ENCODE data around the gene NCKIPSD.
"Not testable (repeated sequence)": the region's sequence is repeated elsewhere in the genome, so short reads cannot be mapped to it uniquely, and the experiment has no call there.

NCKIPSD gene

DNA sequence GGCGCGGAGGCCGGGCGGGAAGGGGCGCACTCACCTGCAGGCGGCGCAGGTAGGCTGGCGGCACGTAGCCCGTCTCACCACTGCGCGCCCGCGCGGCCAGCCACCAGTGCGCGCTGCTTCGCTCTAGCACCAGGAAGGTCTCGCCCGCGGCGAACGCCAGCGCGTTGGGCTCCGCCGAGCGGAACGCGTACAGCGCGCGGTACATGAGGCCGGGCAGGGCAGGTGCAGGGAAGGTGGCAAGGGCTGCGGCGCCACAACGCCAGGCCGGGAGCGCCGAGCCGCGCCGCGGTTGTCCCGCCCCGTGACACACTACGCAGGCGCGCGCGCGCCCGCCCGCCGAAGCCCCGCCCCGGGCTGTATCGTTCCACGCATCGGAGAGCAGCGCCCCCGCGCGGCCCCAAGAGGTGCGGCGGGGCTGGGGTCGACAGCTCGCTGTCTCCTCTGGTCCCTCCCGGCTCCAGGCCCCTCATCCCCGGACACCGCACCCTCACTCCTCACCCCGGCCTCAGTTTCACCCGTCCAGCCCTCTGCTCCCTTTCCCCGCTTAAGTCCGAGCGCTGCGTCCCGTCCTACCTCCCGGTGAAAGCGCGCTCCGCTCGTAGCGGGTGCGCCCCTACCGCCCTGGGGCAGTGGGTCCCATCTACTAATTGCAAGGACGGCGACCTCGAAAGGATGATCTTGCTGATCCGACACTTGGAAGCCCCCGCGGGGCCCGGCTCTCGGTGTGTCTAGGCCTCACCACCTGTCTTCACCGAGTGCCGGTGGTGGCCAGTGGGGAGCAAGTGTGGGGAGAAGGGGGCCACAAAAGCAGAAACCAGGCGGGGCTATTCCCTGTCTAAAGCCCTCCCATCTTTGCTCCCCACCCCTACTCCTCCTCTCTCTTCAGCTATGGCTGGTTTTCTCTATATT is at the start of gene NCKIPSD:
Gene NCKIPSD, minus strand, starts transcription at position 313 of the 909 bp plus-strand sequence. Its CDS starts 108 bp downstream, at position 205.
- peak; percentile 94 for DNase-seq

DNA sequence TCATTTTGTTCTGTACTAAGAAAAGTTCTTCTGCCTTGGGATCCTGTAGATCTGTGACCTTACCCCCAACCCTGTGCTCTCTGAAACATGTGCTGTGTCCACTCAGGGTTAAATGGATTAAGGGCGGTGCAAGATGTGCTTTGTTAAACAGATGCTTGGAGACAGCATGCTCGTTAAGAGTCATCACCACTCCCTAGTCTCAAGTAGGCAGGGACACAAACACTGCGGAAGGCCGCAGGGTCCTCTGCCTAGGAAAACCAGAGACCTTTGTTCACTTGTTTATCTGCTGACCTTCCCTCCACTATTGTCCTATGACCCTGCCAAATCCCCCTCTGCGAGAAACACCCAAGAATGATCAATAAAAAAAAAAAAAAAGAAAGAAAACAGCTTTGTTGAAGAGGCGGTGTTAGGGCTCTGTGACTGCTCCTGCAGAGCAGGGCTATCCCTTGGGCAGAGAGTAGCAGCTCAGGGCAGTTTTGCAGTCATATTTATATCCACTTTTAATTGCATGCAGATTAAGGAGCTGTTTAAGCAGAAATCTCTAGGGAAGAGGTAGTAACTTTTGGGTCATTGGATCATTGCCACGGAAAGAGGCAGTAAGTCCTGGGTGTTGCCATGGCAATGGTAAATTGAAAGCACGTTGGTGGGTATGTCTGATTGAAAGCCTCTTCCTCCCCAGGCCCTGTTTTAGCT is 49.5 kb upstream of the NCKIPSD start:
- DNase-seq = not testable (repeated sequence)

DNA sequence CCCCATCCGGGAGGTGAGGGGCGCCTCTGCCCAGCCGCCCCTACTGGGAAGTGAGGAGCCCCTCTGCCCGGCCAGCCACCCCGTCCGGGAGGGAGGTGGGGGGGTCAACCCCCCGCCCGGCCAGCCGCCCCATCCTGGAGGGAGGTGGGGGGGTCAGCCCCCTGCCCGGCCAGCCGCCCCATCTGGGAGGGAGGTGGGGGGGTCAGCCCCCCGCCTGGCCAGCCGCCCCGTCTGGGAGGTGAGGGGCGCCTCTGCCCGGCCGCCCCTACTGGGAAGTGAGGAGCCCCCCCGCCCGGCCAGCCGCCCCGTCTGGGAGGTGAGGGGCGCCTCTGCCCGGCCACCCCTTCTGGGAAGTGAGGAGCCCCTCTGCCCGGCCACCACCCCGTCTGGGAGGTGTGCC is 48.8 kb upstream of the NCKIPSD start:
- DNase-seq = not testable (repeated sequence)

DNA sequence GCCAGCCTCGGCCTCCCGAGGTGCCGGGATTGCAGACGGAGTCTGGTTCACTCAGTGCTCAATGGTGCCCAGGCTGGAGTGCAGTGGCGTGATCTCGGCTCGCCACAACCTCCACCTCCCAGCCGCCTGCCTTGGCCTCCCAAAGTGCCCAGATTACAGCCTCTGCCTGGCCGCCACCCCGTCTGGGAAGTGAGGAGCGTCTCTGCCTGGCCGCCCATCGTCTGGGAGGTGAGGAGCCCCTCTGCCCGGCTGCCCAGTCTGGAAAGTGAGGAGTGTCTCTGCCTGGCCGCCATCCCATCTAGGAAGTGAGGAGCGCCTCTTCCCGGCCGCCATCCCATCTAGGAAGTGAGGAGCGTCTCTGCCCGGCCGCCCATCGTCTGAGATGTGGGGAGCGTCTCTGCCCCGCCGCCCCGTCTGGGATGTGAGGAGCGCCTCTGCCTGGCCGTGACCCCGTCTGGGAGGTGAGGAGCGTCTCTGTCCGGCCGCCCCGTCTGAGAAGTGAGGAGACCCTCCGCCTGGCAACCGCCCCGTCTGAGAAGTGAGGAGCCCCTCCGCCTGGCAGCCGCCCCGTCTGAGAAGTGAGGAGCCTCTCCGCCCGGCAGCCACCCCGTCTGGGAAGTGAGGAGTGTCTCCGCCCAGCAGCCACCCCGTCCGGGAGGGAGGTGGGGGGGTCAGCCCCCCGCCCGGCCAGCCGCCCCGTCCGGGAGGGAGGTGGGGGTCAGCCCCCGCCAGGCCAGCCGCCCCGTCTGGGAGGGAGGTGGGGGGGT is 48.2 kb upstream of the NCKIPSD start:
- not testable (repeated sequence) for DNase-seq

DNA sequence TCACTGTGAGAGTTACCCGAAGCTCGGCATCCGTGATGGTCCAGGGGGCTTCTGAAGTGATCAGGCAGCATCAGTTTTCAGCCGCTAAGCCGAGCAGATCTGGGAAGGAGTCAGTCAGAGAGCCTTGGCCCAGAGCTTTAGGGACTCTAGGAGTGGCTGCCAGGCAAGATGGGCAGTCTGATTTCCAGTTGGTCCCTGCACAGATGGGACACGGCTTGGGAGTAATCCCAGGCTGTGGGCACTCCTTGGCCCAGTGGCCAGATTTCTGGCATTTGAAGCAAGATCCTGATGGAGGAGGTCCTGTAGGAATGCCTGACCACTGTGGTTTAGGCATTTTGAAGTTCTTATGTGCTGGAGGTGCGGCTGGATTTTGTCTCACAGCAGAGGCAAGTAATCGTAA is 41.8 kb upstream of the NCKIPSD start:
- no peak for DNase-seq

DNA sequence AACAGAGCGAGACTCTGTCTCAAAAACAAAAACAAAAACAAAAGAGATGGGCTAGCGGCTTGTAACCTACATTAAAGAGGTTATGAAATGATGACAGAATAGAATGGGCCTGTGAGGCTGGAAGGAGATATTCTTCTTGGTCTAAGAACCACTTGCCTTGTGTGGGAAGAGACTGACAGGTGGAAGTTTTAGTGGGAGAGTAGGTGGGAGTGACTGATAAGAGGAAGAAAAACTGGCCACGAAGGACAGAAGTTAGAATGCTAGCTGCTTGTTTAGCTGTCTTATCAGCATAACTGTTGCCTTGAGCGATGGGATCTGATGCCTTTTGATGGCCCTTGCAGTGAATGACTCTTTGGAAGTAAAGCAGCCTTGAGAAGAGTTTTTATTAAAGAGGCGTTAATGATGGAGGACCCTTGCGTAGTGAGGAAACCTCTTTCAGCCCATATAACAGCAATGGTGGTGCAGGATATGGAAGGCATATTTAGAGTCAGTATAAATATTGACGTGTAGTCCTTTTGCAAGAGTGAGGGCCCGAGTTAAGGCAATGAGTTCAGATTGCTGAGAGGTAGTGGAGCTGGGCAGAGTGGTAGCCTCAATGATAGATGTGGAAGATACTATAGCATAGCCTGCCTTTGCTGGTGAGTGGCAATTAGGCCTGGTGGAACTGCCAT is 39.6 kb upstream of the NCKIPSD start:
- DNase-seq = not testable (repeated sequence)

DNA sequence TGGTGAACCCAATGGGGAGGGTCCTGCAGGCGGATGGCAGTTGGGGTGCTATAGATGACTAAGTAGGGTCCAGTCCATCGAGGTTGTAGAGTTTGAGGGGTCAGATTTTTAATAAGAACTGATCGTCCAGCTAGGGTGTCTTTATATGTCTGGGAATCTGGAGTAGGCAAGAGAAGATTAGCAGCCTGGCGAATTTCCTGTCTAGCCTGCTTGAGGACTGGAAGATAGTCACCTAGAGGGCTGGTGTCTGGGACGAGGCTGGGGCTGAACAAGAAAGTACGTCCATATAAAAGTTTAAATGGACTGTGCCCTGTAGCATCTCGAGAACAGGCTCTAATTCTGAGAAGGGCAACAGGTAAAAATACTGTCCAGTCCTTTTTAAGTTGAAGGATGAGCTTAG is 38.0 kb upstream of the NCKIPSD start:
- DNase-seq = no peak

DNA sequence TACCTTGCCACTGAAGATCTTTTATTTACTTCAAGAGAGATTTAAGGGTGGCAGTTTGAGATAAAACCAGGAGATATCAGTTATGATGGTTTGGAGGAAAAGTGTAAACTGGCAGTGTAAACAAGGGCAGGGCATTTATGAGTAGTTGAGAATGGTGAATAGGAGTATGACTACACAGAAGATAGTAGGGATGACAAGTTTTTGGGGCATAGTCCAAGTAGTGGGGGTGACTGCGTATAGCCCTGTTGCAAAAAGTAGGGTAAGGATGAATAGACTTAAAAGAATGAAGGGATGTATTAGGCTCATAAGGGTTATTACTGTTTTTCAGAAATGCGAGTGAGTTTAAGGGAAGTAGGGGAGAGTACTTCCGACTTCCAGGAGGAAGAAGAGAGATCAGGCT is 37.6 kb upstream of the NCKIPSD start:
- not testable (repeated sequence) for DNase-seq

DNA sequence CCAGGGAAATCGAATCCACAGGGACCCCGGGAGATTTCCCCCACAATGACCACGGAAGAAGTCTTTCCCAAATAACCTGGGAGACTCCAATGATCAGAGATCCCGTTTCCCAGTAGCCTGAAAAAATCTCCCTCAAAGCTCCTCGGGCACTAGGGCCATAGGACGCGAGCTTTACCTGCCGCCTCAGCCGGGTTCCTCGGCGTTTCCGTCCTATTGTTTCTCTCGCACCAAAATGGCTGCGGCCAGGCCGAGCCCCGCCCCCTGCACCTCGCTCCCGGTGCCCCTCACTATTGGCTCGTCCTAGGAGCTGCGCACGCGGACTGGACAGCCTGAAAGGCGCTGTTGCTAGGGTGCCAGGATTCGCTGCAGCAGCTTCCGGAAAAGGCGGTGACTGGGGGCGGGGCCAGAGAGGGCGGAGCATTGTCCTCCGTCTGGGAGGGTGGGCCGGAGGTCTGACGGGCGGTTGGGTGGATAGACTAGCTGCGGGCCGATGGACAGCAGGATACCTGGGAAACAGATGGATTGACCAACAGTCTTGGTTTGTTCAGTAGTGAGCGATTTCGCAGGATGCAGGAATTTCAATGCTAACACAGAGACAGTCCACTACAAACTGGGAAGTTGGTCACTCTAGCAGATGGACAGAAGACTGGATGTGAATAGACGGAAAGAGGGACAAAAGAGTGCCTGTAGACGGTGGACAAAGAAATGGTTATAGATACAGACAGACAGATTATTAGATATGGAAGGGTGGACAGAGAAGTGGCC is 31.4 kb upstream of the NCKIPSD start, which contains the start of gene IP6K2:
Gene IP6K2, minus strand, starts transcription at position 240 of the 765 bp plus-strand sequence. CDS start 21,930 bp downstream, outside the sequence.
- DNase-seq = peak; percentile 99

DNA sequence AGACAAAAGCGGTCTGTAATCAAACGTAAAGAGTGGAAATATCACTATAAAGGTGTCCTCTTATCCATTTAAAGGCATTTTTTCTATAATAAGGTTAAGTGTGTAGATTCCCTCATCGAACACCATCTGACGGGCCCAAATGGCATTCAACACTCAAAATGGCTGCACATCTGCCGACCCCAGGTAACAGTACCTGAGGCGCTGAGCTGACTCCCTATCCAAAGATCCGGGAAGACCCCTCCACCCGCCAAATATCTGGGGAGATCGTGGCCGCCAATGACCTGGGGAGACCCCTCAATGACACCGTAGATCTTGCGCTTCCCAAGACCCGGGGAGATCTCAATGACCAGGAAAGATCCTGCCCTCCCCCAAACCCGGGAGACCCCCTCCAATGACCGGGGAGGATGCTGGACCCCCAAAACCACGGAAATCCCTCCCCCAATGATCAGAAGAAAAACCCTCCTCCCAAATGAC is 30.8 kb upstream of the NCKIPSD start:
- peak; percentile 43 for DNase-seq

DNA sequence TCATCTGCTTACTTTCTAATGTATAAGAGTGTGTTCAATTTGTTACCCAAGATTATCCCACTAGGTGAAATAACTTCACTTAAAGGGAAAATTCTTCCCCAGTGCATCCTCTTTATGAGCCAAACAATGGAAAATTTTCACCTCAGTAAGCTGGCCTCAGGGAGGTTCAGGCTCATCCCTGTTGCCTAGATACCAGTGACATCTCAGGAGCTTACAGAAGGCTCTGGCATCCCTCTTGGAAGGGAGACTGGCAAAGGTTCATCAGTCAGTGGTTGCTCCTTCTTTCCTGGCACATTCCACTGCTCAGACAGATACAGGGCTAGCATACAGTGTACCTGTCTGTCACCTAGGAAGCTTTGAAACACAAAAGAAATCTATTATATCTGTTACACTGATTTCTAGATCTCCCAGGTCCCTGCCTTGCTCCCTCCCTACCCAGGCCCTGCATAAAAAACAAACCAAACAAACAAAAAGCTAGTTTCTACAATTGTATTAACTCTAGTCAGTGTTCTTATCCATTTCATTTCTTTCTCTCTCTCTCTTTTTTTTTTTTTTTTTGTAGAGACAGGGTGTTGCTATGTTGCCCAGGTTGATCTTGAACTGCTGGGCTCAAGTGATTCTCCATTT is 29.6 kb upstream of the NCKIPSD start:
- DNase-seq = no peak

DNA sequence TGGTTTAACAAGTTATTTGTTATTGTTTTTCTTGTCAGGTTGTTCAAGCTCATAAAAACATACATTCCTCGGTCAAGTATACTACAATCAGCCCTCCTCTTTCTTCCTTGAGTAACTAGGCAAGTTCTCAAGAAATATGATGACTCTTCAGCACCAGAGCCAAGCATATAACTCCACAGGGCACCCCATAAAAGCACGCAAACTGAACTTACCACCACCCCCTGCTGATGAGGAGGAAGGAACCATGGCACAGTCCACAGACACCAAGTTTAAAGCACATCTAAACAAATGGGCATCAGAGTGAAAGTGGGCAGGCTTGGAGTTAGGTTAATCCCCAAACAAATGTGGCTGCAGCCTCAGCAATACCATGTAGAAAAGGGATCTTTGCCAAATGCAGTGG is 26.0 kb upstream of the NCKIPSD start:
- DNase-seq = no peak

DNA sequence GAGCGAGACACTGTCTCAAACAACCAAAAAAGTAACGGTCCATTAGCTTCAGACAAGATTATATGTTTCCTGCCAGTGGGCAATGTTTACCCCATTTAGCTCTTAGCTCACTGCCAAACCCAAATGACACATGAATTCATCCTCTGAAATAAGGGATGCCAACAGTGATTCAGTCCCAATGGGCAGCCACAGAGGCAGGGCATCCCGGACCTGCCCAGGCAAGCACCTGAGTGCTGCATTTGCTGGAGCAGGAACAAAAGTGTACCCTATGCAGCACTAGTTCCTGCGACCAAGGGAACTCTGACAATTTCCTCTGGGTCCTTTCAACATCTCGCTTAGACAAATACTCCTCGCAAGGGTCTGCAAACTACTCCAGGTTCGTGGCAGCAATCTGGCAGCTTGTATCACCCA is 23.3 kb upstream of the NCKIPSD start:
- no peak for DNase-seq

DNA sequence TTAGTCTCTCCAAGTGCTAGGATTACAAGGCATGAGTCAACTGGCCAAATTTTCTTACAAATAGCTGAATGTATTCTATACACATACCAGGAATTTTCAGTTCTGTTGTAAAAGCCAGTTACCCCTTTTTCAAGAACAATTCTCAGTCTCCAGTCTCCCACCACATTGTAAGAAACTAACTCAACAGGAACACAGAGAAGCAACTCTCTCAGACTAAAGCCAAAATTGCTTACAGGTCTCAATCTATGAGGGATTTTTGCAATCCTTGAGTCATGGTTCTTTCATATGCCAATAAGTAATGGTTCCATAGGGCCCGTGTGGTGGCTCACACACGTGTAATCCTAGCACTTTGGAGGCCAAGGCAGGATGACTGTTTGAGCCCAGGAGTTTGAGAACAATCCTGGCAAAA is 22.8 kb upstream of the NCKIPSD start:
- DNase-seq = no peak

DNA sequence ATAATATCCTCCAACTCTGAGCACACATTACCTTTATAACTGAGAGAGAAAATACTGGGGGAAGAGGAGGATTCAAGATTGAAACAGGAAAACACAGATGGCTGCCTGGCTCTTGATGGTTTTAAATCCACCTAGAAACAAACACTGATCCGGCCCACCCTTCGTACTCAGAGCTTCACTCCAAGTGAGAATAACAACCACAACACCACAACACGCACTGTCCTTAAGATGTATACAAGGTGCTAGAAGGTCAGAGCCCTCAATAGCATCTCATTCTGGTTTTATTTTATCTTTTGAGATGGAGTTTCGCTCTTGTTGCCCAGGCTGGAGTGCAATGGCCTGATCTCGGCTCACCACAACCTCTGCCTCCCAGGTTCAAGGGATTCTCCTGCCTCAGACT is 21.4 kb upstream of the NCKIPSD start:
- DNase-seq = no peak

DNA sequence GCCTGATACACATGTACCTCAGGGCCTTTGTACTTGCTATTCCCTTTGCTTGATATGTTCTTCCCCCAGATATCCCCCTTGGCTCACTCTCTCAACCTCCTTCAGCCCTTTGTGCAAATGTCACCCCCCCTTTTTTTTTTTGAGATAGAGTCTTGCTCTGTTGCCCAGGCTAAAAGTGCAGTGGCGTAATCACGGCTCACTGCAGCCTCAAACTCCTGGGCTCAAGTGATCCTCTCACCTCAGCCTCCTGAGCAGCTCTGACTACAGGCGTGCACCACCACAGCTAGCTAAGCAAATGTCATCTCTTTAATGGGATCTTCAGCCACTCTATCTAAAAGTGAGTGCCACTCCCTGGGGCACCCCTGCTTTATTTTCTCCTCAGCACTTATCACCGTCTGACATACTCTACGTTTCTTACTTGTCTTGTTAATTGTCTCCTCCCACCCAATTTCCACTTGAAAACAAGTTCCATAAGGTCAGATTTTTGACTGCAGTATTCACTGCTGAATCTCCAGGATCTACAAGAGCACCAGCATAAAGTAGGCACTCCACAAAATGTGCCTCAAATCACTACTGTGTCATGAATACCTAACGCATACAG is 16.7 kb upstream of the NCKIPSD start:
- DNase-seq = no peak

DNA sequence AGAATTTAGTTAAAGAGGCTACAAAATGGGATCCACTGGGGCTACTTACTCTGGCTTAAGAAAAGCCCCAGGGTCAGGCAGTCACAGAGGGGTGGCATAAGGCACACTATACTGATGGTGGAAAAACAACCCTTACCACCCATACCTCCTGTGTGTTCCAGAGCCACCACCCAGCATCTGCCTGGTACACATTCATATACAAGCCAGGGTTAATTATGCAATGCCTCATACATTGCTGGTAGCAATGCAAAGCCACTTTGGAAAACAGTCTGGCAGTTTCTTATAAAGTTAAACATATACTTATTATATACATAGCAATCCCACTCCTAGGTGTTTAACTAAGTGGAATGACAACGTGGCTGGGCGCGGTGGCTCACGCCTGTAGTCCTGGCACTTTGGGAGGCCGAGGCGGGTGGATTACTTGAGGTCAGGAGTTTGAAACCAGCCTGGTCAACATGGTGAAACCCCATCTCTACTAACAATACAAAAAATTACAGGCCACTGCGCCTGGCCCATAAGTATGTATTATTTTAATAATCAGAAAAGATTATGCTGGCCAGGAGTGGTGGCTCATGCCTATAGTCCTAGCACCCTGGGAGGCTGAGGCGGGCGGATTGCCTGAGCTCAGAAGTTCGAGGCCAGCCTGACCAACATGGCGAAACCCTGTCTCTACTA is 15.2 kb upstream of the NCKIPSD start:
- DNase-seq = no peak

DNA sequence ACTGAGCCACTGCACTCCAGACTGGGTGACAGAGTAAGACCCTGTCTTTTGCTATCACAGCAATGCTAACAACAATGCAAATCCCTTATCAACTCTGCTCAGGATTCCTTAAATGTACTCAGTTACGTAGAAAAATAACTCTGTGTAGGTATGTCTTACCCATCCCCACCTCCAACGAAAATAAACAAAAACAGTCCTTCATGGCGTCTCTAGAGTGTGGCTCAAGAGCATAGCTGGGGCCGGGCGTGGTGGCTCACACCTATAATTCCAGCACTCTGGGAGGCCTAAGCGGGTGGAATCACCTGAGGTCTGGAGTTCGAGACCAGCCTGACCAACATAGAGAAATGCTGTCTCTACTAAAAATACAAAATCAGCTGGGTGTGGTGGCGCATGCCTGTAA is 13.2 kb upstream of the NCKIPSD start:
- no peak for DNase-seq

DNA sequence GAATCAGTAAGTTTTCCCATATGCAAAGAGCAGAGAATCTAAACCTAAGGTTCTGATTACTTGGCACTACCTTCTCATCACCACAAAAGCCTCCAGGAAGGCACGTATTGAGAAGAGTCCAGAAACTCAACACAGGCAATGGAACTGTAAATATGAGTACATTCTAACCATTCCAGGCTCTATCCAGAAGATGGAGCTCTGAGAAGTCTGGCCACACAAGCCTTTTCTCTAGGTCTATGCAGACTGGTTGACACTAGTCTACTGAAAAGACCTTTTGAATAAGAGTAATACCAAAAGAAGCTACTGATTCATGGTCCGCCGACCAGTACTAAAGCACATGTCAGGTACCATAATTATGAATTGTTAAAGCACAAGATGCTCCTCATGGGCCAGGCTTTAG is 12.2 kb upstream of the NCKIPSD start:
- DNase-seq = no peak

DNA sequence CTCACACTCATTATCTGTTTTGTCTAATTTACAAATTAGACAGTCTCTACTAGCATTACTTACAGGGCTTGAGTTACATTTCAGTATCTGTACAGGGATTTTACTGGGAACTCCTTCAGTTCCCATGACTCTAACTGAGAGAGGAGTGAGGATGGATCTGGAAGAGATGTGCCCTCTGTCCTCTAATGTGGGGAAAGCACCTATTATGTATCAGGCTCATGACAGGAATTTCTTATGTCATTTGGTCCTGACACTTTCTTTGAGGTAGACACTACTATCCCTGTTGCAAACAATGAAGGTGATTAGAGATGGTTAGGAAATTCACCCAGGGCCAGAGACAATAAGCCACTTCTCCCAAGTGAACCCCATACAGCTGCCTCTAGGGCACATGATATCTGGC is 10.9 kb upstream of the NCKIPSD start:
- DNase-seq = no peak
